Trophoblast cell (in vitro differentiated cells and primary cell): ENCODE measurements around the gene IRAK1BP1.

Source experiments
- DNase-seq, 2 donors: peaks; one replicate each; pipeline ENCODE4 v3.0.0-alpha.2; 2016
- H2AFZ ChIP-seq: 2 replicates; pipeline ENCODE4 v1.6.1; 2013; ENCODE audit warnings: low read length, moderate library complexity, mild to moderate bottlenecking; ENCODE audit not compliant: insufficient read depth, poor library complexity
- H2AK5ac ChIP-seq: 2 replicates; pipeline ENCODE4 v1.6.1; 2013; ENCODE audit warnings: mild to moderate bottlenecking, low read length
- H2BK120ac ChIP-seq: 2 replicates; pipeline ENCODE4 v1.6.1; 2013; ENCODE audit warnings: low read length, mild to moderate bottlenecking, moderate library complexity; ENCODE audit not compliant: insufficient read depth, poor library complexity
- H2BK12ac ChIP-seq: 2 replicates; pipeline ENCODE4 v1.6.1; 2013; ENCODE audit warnings: mild to moderate bottlenecking, low read length, moderate library complexity
- H2BK5ac ChIP-seq: 2 replicates; pipeline ENCODE4 v1.6.1; 2013; ENCODE audit warnings: low read length, low read depth, moderate library complexity, mild to moderate bottlenecking; ENCODE audit not compliant: poor library complexity
- H3K14ac ChIP-seq: 2 replicates; pipeline ENCODE4 v1.6.1; 2013; ENCODE audit warnings: mild to moderate bottlenecking, low read length
- H3K18ac ChIP-seq: 2 replicates; pipeline ENCODE4 v1.6.1; 2013; ENCODE audit warnings: mild to moderate bottlenecking, low read length
- H3K23ac ChIP-seq: 2 replicates; pipeline ENCODE4 v1.6.1; 2013; ENCODE audit warnings: low read length
- H3K27ac ChIP-seq: 2 replicates; pipeline ENCODE4 v1.5.1; 2013; ENCODE audit warnings: low read depth, mild to moderate bottlenecking, inconsistent platforms, low read length, moderate library complexity
- H3K27me3 ChIP-seq: 2 replicates; pipeline ENCODE4 v1.6.1; 2013; ENCODE audit warnings: inconsistent platforms, mild to moderate bottlenecking, low read length, moderate library complexity; ENCODE audit not compliant: insufficient read depth
- H3K36me3 ChIP-seq, 2 experiments: 1 replicate in 1 of 2; 2 replicates in 1 of 2; pipeline ENCODE4 v1.6.1; 2013; ENCODE audit warnings: low read length in 2 of 2, mild to moderate bottlenecking in 2 of 2, moderate library complexity in 1 of 2; ENCODE audit not compliant: insufficient read depth in 2 of 2, control insufficient read depth in 1 of 2
- H3K4ac ChIP-seq: 2 replicates; pipeline ENCODE4 v1.6.1; 2013; ENCODE audit warnings: low read depth, mild to moderate bottlenecking, low read length, moderate library complexity
- H3K4me1 ChIP-seq, 2 experiments: 1 replicate in 1 of 2; 2 replicates in 1 of 2; pipeline ENCODE4 v1.6.1; 2013; ENCODE audit warnings: low read length in 2 of 2, mild to moderate bottlenecking in 2 of 2, moderate library complexity in 1 of 2; ENCODE audit not compliant: insufficient read depth in 2 of 2, control insufficient read depth in 1 of 2
- H3K4me2 ChIP-seq: 2 replicates; pipeline ENCODE4 v1.6.1; 2013; ENCODE audit warnings: inconsistent platforms, mild to moderate bottlenecking, low read length, moderate library complexity
- H3K4me3 ChIP-seq: 2 replicates; pipeline ENCODE4 v1.5.1; 2013; ENCODE audit warnings: mild to moderate bottlenecking, low read depth, low read length, inconsistent platforms
- H3K79me1 ChIP-seq: one replicate; pipeline ENCODE4 v1.6.1; 2013; ENCODE audit warnings: low read length
- H3K79me2 ChIP-seq: 2 replicates; pipeline ENCODE4 v1.6.1; 2013; ENCODE audit warnings: low read length, mild to moderate bottlenecking; ENCODE audit not compliant: control insufficient read depth, insufficient read depth, poor library complexity
- H3K9ac ChIP-seq: 2 replicates; pipeline ENCODE4 v1.6.1; 2013; ENCODE audit warnings: mild to moderate bottlenecking, low read length
- H3K9me3 ChIP-seq: 2 replicates; pipeline ENCODE4 v1.6.1; 2013; ENCODE audit warnings: low read depth, mild to moderate bottlenecking, control low read depth, inconsistent platforms, low read length; ENCODE audit not compliant: insufficient read depth
- H4K12ac ChIP-seq: 2 replicates; pipeline ENCODE4 v1.6.1; 2013; ENCODE audit warnings: low read depth, mild to moderate bottlenecking, low read length, moderate library complexity
- H4K8ac ChIP-seq: 2 replicates; pipeline ENCODE4 v1.6.1; 2013; ENCODE audit warnings: low read depth, mild to moderate bottlenecking, low read length, moderate library complexity
- H4K91ac ChIP-seq: one replicate; pipeline ENCODE4 v1.6.1; 2013; ENCODE audit warnings: low read depth, mild to moderate bottlenecking, low read length, moderate library complexity
- WGBS: extraction: QIAGEN DNeasy Blood & Tissue Kit; methylation state at CpG from one replicate; pipeline ENCODE4 v1.1.7; 2013; ENCODE audit warnings: missing lambda C conversion rate; ENCODE audit not compliant: insufficient read length, insufficient coverage; ENCODE audit errors: extremely low coverage; 5-methylcytosine and 5-hydroxymethylcytosine counted together

IRAK1BP1 gene

GRCh38 chr6:78863576-78863975, 3.8 kb upstream of the IRAK1BP1 start:
- H4K12ac ChIP-seq, result no peak overlapping the region
- H2BK120ac ChIP-seq, result no peak overlapping the region
- H3K14ac ChIP-seq, result no peak overlapping the region
- H3K4me3 ChIP-seq, result no peak overlapping the region
- H3K36me3 ChIP-seq, result no peaks in the 10 kb centered on the region
- no peak overlapping the region for H3K4ac ChIP-seq
- H2BK5ac ChIP-seq, result no peak overlapping the region
- peaks cover 6% of the 10 kb centered on the region for H3K79me1 ChIP-seq
- no peak overlapping the region for H4K8ac ChIP-seq
- no peak overlapping the region for H3K4me2 ChIP-seq
- H2AK5ac ChIP-seq, result no peak overlapping the region
- H3K79me2 ChIP-seq, result no peaks in the 10 kb centered on the region
- WGBS, result no CpG with 5 or more reads among the region's 2 CpGs
- H2AFZ ChIP-seq, result no peak overlapping the region
- H3K27me3 ChIP-seq, result no peaks in the 10 kb centered on the region
- no peak overlapping the region for H4K91ac ChIP-seq
- H3K9ac ChIP-seq, result no peak overlapping the region
- H3K18ac ChIP-seq, result no peak overlapping the region
- no peak overlapping the region for H3K27ac ChIP-seq
- no peak for DNase-seq
- peaks cover under 1% of the 10 kb centered on the region for H3K9me3 ChIP-seq
- peaks cover 0 to 2% of the 10 kb centered on the region in 2 experiments for H3K4me1 ChIP-seq
- H2BK12ac ChIP-seq, result no peak overlapping the region
- H3K23ac ChIP-seq, result no peak overlapping the region

GRCh38 chr6:78864957-78865356, 2.4 kb upstream of the IRAK1BP1 start:
- H4K91ac ChIP-seq, result no peak overlapping the region
- H3K36me3 ChIP-seq, result no peaks in the 10 kb centered on the region
- H3K4me2 ChIP-seq, result no peak overlapping the region
- H3K18ac ChIP-seq, result no peak overlapping the region
- no peaks in the 10 kb centered on the region for H3K9me3 ChIP-seq
- WGBS, result no CpG with 5 or more reads among the region's 5 CpGs
- H3K14ac ChIP-seq, result no peak overlapping the region
- no peak overlapping the region for H3K23ac ChIP-seq
- no peak overlapping the region for H3K9ac ChIP-seq
- H2BK5ac ChIP-seq, result no peak overlapping the region
- H2AFZ ChIP-seq, result no peak overlapping the region
- H4K12ac ChIP-seq, result no peak overlapping the region
- no peak overlapping the region for H2AK5ac ChIP-seq
- DNase-seq, result no peak
- H2BK120ac ChIP-seq, result no peak overlapping the region
- H3K27ac ChIP-seq, result no peak overlapping the region
- no peaks in the 10 kb centered on the region for H3K79me2 ChIP-seq
- no peak overlapping the region for H2BK12ac ChIP-seq
- no peak overlapping the region for H4K8ac ChIP-seq
- H3K4ac ChIP-seq, result no peak overlapping the region
- peaks cover 0 to 2% of the 10 kb centered on the region in 2 experiments for H3K4me1 ChIP-seq
- no peaks in the 10 kb centered on the region for H3K27me3 ChIP-seq
- H3K79me1 ChIP-seq, result peaks cover 6% of the 10 kb centered on the region
- no peak overlapping the region for H3K4me3 ChIP-seq

GRCh38 chr6:78867020-78867369, 356 bp upstream of the IRAK1BP1 start:
- DNase-seq, result no peak
- Histone ChIP-seq H2BK5ac (no peak overlapping the region), H4K12ac (peak overlapping the region; percentile 92), H3K14ac (peak overlapping the region; percentile 49), H3K4ac (no peak overlapping the region), H3K36me3 (no peaks in the 10 kb centered on the region), H3K27me3 (no peaks in the 10 kb centered on the region), H3K79me1 (peaks cover 6% of the 10 kb centered on the region), H2AK5ac (no peak overlapping the region), H3K4me2 (peak overlapping the region; percentile 65), H2BK12ac (no peak overlapping the region), H4K8ac (peak overlapping the region; percentile 88), H3K18ac (no peak overlapping the region), H2BK120ac (peak overlapping the region; percentile 9), H3K4me3 (peak overlapping the region; percentile 79), H3K4me1 (peaks cover 0 to 2% of the 10 kb centered on the region in 2 experiments), H3K9ac (peak overlapping the region; percentile 15), H2AFZ (peak overlapping the region; percentile 97), H3K79me2 (no peaks in the 10 kb centered on the region), H3K27ac (no peak overlapping the region), H4K91ac (peak overlapping the region; percentile 19), H3K9me3 (no peaks in the 10 kb centered on the region), H3K23ac (no peak overlapping the region)
- no CpG with 5 or more reads among the region's 13 CpGs for WGBS

- Histone ChIP-seq H3K27ac (no peak overlapping the region), H3K9ac (no peak overlapping the region), H3K36me3 (no peaks in the 10 kb centered on the region), H3K4me2 (peak overlapping the region; percentile 65), H3K4me3 (no peak overlapping the region), H3K79me1 (peaks cover 6% of the 10 kb centered on the region), H2BK12ac (no peak overlapping the region), H2BK5ac (no peak overlapping the region), H3K9me3 (no peaks in the 10 kb centered on the region), H3K14ac (no peak overlapping the region), H3K4ac (no peak overlapping the region), H4K91ac (no peak overlapping the region), H3K23ac (no peak overlapping the region), H4K8ac (no peak overlapping the region), H3K18ac (no peak overlapping the region), H3K79me2 (no peaks in the 10 kb centered on the region), H3K27me3 (no peaks in the 10 kb centered on the region), H2AFZ (no peak overlapping the region), H2AK5ac (no peak overlapping the region), H3K4me1 (peaks cover 0 to 2% of the 10 kb centered on the region in 2 experiments), H2BK120ac (no peak overlapping the region), H4K12ac (no peak overlapping the region)
- DNase-seq, result no peak
- WGBS, result no CpG with 5 or more reads among the region's 8 CpGs
Observed at GRCh38 chr6:78868116-78868515, 765 bp downstream of the IRAK1BP1 start.
